DMS153 (cell line): ENCODE data around the gene PET117.
"Not testable (repeated sequence)": the region's sequence is repeated elsewhere in the genome, so short reads cannot be mapped to it uniquely, and the experiment has no call there.

Experiments used
- DNase-seq: peaks from one replicate; lab custom pipeline; 2025; lab: John Stamatoyannopoulos, UW

Gene PET117

DNA sequence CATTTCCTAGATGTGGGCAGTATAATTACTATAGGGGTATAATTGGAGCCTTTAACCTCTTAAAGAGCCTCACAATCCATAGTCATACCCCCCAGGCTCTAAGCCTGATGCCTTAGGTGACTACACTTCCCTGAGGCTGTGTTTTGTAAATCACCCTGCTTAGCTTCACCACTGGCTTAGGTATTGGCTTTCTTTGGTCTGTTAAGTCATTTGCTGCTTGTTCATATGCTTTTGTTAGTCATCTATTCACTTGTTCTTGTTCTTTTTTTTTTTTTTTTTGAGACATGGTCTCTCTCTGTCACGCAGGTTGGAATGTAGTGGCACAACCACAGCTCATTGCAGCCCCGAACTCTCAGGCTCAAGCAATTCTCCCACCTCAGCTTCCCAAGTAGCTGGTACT lies 26.7 kb downstream of the PET117 start:
- DNase-seq, result no peak

- DNase-seq, result no peak
Measured at GRCh38 chr20:18165553-18165952, 27.9 kb downstream of the PET117 start.

- DNase-seq, result no peak
Measured at GRCh38 chr20:18166241-18166881, 28.7 kb downstream of the PET117 start.

GRCh38 chr20:18166950-18167349 lies 29.3 kb downstream of the PET117 start:
- no peak for DNase-seq

DNA sequence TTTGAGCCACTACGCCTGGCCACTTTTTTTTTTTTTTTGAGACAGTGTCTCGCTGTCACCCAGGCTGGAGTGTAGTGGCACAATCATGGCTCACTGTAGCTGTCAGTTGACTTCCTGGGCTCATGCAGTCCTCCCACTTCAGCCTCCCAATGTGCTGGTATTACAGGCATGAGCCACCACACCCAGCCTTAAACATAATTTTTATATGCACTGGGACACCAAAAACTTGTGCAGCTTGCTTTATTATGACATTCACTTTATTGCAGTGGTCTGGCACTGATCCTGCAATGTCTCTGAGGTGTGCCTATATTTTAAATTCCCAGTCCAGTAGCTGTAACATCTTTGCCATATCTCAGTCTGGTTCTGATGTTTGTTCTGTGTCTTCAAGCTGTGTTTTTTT lies 34.7 kb downstream of the PET117 start:
- DNase-seq, result no peak

DNA sequence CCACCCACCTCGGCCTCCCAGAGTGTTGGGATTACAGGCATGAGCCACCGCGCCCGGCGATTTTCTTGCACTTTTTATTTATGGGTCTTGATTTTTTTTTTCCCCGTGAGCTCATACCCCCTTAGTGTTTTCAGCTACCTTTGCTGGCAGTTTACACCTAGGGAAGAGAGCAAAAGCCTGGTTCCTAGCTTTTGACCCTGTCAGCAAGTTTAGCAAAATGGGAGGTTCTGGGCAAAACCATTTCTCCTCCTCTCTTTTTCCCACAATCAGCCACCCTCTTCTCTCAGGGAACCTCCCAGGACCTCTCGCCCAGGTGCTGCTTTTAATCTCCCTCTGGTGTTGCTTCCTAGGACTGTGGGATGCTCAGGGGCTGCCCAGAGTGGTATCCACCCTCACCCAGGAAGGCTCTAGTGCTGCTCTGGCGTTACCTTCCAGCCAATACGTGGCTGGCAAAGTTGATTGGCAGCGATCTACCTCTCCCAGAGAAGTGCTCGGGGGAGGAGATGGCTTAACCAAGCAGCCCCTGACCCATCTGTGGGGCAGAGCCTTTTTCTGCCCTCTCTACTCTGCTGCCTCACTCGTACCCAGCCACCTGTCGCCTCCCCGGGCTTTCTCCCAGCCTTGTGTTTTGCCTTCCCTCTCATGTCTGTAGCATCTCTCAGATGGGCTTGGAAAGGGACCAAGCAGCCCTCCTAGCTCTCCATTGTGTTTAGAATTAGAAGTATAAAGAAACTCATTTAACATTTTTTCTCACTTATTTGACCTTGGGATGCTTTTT lies 37.4 kb downstream of the PET117 start:
- DNase-seq, result no peak

DNA sequence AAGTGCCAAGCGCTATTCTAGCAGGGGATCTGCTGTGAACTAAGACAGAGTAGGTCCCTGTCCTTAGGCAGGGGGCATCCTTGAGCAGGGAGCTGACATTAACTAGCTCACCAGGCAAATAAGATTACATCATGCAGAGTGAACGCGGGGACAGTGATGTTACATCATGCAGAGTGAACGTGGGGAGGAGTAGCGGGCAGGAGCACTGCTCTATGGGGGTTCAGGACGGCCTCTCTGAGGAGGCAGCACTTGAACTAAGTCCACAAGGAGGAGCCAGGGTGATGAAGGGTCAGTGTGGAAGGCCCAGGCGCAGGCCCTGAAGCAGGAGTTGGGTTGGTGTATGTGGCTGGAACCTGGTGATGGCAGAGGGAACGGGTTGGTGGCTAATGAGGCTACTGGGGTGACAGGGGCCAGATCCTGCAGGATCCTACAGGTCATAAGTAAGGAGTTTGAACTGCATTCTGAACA lies 38.7 kb downstream of the PET117 start:
- no peak for DNase-seq

GRCh38 chr20:18180366-18180765 lies 42.7 kb downstream of the PET117 start:
- not testable (repeated sequence) for DNase-seq

- no peak for DNase-seq
Measured at GRCh38 chr20:18180815-18181214, 43.2 kb downstream of the PET117 start.

- no peak for DNase-seq
Measured at GRCh38 chr20:18187020-18187419, 49.4 kb downstream of the PET117 start.

- no peak for DNase-seq
Measured at GRCh38 chr20:18188434-18188833, 50.8 kb downstream of the PET117 start.

DNA sequence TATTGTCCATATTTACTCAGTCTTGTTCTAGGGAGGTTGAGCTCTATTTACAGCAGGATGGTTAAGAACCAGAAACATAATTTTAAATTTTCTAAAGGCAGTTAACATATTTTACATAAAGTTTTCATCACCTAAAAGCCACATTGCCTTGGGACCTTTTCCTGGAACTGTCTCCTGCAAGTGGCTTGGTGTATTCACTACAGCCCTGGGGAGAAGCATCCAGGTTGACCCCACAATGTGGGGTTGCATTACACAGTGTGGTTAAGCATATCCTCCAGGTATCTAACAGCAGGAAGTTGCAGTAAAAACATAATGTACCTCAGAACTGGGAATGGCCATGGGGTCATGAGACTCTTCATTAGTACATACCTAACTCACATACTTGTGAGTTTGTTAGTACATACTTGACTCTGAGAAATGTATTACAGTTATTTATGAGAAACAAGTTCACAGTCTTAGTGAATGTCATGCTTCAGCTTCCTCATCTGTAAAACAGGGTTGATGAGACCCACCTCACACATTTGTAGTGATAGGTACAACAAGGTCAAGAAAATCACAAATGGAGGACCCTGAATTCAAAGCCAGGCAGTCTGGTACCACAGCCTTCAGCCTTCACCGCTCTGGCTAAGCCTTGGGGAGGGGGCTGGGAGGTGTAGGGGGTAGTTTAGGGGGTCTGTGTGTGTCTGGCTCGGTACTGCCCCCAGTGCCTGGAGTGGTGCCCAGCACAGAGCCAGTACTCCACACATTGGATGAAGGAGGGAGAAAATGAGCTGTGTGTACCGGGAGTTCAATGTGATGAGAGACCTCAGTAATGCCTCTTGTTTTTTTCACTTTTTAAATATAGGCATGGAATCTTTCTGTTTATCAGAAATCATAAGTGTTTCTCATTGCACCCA lies 52.9 kb downstream of the PET117 start:
- DNase-seq, result no peak

DNA sequence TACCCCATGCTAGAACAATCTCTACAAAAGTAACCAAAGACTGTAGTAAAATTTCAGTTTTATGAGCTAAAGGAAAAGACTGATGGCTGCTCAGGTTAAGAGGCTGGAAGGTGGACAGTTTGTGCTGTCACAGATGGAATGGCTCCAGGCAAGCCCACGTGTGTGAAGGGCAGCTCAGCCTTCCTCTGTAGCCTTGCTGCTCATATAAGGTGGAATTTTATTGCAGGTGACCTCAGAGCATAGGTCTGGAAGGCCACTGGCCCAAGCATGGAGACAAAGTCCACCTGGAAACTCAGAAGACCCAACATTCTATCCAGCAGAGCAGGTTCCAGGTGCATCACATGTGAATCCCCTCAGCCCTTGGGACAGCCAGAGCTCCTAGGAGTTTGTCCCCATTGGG lies 53.6 kb downstream of the PET117 start:
- DNase-seq, result no peak
